Small intestine (tissue), 7 donors: ENCODE data around the gene PCLO. TPM values are rescaled to one million over a fixed set of nuclear protein-coding genes. Genes with fewer than 3 reads are reported as not detected.

Source experiments
- DNase-seq, 2 donors: peaks; one replicate each; pipeline versions ENCODE4 v3.0.0 to v3.0.0-alpha.2; 2013
- FAIRE-seq: peaks from 2 replicates; lab custom pipeline; 2012; peaks lifted over from hg19 to GRCh38; lab: Jason Lieb, UNC
- H3K27ac ChIP-seq, 3 donors: one replicate each; pipeline ENCODE4 v1.5.1; 2013; ENCODE audit warnings: low read length in 2 of 3, mild to moderate bottlenecking in 2 of 3, control low read depth in 1 of 3, inconsistent platforms in 1 of 3, low read depth in 1 of 3, moderate library complexity in 1 of 3
- H3K27me3 ChIP-seq, 3 donors: one replicate each; pipeline ENCODE4 v1.6.1; 2013; ENCODE audit warnings: low read length in 3 of 3, inconsistent platforms in 1 of 3; ENCODE audit not compliant: control insufficient read depth in 3 of 3, insufficient read depth in 3 of 3
- H3K36me3 ChIP-seq, 3 donors: one replicate each; pipeline ENCODE4 v1.6.1; 2013; ENCODE audit warnings: low read length in 3 of 3, inconsistent platforms in 1 of 3, low read depth in 1 of 3, mild to moderate bottlenecking in 1 of 3, moderate library complexity in 1 of 3; ENCODE audit not compliant: control insufficient read depth in 3 of 3, insufficient read depth in 2 of 3
- H3K4me1 ChIP-seq, 3 donors: one replicate each; pipeline ENCODE4 v1.6.1; 2013; ENCODE audit warnings: low read length in 2 of 3, inconsistent platforms in 1 of 3, low read depth in 1 of 3, mild to moderate bottlenecking in 1 of 3, moderate library complexity in 1 of 3; ENCODE audit not compliant: control insufficient read depth in 3 of 3, insufficient read depth in 2 of 3
- H3K4me3 ChIP-seq, 3 donors: one replicate each; pipeline ENCODE4 v1.5.1; 2013; ENCODE audit warnings: low read length in 3 of 3, control low read depth in 1 of 3, inconsistent platforms in 1 of 3, low read depth in 1 of 3, mild to moderate bottlenecking in 1 of 3, moderate library complexity in 1 of 3
- H3K9me3 ChIP-seq, 2 donors: one replicate each; pipeline ENCODE4 v1.6.1; 2013; ENCODE audit warnings: low read depth in 1 of 2, low read length in 1 of 2; ENCODE audit not compliant: control insufficient read depth in 2 of 2, insufficient read depth in 1 of 2
- WGBS, 3 donors: extraction: QIAGEN DNeasy Blood & Tissue Kit; methylation state at CpG; one replicate each; pipeline ENCODE4 v1.1.7; 2013; 5-methylcytosine and 5-hydroxymethylcytosine counted together
- polyA plus RNA-seq, 4 donors: library from polyadenylated mRNA; stranded (reverse) in 3 of 4; unstranded in 1 of 4; fragments of 200-250 nt in 3 of 4; fragments of 120-200 nt in 1 of 4; gene quantifications; one replicate each; pipeline versions ENCODE4 v1.2.1 to v1.2.3, GENCODE V29; 2013
- donor health status: healthy with polysubstance abuse.
- donor health status: control.
- donor health status: control.
- donor health status: Bipolar disorder and iron deficiency.
- donor health status: healthy.

Gene PCLO
- polyA plus RNA-seq, 4 donors, result 2.2 to 7.7 (median 3.0) TPM

DNA sequence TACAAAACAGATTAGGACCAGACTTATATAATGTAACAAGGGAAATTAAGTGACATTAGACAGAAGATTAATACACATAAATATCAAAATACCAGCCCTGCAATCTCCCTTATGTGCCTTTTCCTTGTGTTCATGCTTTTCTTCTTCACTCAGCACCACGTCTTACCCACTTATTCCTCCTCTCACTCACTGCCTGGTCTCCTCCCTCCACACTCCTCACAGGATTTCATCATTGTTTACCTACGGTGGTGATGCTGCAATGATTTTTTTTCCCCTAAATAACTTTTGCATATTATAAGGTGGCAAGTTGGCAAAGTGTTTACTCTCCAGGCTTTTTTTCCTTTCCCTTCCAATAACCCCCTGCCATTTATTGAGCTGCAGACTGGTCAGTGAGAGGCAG is 203.2 kb downstream of the PCLO start:
- Histone ChIP-seq H3K4me1 (no peaks in the 10 kb centered on the region), H3K27ac (no peak overlapping the region), H3K4me3 (no peak overlapping the region), H3K36me3 (peaks cover 0 to 2% (median 0%) of the 10 kb centered on the region in 3 donors), H3K9me3 (no peaks in the 10 kb centered on the region), H3K27me3 (no peaks in the 10 kb centered on the region)
- 72 to 84% (median 81%) methylated on average over 2 of the region's 2 CpGs for WGBS, 3 donors
- DNase-seq (no peak), FAIRE-seq (no peak)

DNA sequence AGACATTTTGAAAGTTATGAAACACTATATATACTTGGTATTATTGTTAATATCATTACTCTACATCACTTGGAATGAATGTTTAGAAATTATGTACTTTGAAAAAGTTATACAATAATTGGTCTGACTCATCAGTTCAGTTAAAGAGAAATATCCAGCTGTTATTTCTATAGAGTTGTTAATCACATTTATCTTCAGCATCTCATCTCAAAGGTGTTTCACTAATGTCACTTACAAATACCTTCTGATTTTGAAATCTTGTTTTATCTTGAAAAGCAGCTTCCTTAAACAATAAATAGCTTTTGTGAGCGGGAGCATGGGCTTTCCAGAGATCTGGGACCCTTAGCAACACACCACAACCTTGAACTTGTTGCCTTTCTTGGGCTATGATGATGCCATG is 205.2 kb downstream of the PCLO start:
- FAIRE-seq, result no peak
- H3K9me3 ChIP-seq, result no peaks in the 10 kb centered on the region
- peaks cover 0 to 2% (median 0%) of the 10 kb centered on the region in 3 donors for H3K36me3 ChIP-seq
- no peaks in the 10 kb centered on the region for H3K27me3 ChIP-seq
- H3K27ac ChIP-seq, result no peak overlapping the region
- H3K4me3 ChIP-seq, result no peak overlapping the region
- WGBS, 3 donors, result 59 to 80% (median 79%) methylated on average over 1 of the region's 1 CpG
- no peak for DNase-seq
- no peaks in the 10 kb centered on the region for H3K4me1 ChIP-seq

DNA sequence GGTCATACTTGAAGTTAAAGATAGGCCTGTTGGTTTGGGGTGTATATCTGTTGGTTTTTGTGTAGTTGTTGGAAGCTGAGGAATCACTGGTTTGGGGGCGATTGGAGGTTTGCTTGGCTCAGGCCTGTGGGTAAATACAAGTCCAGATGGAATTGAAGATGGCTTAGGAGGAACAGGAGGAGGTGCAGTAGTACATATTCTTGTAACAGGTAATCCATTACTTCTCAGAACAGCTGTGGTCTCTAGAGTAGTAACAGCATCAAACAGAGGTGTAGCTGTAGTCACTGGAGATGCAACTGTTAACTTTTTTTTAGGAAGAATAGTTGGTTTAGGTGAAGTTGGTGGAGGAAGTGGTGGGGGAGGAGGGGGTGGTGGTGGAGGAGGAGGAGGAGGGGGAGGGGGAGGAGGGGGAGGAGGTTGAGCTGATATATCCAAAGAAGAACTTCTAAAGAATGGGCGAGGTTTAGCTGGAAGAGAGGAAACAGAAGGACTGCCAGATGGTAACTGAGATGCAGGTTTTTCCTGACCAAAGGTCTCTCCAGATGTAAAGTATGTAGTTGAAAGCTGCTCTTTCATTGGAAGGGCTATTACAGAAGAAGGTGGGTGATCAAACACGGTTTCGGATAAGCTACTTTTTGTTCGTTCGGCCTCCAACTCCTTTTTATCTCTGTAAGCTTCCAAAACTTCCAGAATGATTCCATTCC is 209.2 kb downstream of the PCLO start:
- no peak overlapping the region for H3K4me3 ChIP-seq
- H3K27me3 ChIP-seq, result no peaks in the 10 kb centered on the region
- H3K9me3 ChIP-seq, result peaks cover 0 to 6% of the 10 kb centered on the region in 2 donors
- 73 to 85% (median 78%) methylated on average over 6 of the region's 6 CpGs for WGBS, 3 donors
- H3K27ac ChIP-seq, result no peak overlapping the region
- FAIRE-seq (no peak), DNase-seq (peak in 1 of 2 donors; percentile 33)
- no peaks in the 10 kb centered on the region for H3K36me3 ChIP-seq
- H3K4me1 ChIP-seq, result no peaks in the 10 kb centered on the region

DNA sequence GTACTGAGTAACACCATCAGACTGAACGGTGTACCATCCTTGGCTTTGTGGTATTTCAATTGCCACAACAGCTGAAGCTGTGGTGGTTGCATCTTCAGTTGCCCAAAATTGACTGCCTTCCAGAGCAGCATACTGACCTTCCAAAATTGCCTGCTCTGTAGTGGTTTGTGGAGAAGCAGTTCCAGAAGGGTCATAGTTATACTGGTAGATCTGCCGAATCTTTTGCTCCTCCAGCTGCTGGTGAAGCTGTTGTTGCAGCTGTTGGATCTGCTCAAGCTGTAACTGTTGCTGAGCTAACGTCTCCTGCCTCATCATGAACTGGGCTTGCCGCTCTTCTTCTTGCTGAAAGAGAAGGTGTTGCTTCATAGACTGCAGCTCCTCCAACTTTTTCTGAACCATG is 212.2 kb downstream of the PCLO start:
- DNase-seq (no peak), FAIRE-seq (no peak)
- Histone ChIP-seq H3K27me3 (no peaks in the 10 kb centered on the region), H3K36me3 (no peaks in the 10 kb centered on the region), H3K9me3 (peaks cover 0 to 6% of the 10 kb centered on the region in 2 donors), H3K27ac (no peak overlapping the region), H3K4me3 (no peak overlapping the region), H3K4me1 (no peaks in the 10 kb centered on the region)
- WGBS, 3 donors, result 83 to 92% (median 86%) methylated on average over 4 of the region's 4 CpGs

DNA sequence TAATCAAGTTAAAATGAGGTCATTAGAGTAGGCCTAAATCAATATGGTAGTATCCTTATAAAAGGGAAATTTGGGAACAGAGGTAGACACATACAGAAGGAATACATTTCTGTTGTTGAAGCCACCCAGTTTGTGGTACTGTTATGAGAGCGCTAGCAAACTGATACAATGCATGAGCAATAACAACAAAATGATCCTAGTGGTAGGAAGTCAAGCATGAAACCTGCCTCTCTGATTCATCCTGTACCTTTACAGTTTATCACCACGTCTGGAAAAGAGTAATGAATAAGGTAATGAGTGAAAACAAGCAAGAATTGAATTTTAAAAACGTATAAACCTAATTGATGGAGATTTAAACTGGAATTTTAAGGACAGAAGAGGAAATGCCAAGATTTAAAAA is 217.2 kb downstream of the PCLO start:
- FAIRE-seq, result no peak
- WGBS, 3 donors, result 69 to 80% (median 75%) methylated on average over 3 of the region's 3 CpGs

DNA sequence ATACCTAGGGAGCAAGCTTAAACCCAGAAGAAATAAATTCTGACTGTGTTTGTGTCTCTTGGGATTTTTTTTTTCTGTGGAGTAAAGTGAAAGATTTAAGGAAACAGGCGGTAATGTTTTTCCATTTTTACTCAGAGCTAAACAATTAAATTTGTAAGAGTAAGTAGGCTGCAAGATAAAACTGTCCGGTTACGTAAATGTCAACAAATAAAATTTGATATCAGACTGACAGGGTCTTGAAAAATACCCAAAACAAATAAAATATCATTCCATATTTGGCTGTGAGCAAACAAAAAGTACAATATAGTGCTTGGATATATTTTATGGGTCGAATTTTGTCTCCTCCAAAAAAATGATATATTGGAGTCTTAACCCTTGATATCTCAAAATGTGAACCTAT is 217.6 kb downstream of the PCLO start:
- DNase-seq, result no peak
- H3K36me3 ChIP-seq, result no peaks in the 10 kb centered on the region

More for the DNA sequence above, 217.2 kb downstream of the PCLO start:
- DNase-seq, result no peak
- H3K4me3 ChIP-seq, result no peak overlapping the region
- H3K4me1 ChIP-seq, result no peaks in the 10 kb centered on the region
- H3K27ac ChIP-seq, result no peak overlapping the region
- no peaks in the 10 kb centered on the region for H3K27me3 ChIP-seq
- peaks cover 0 to 6% of the 10 kb centered on the region in 2 donors for H3K9me3 ChIP-seq
- no peaks in the 10 kb centered on the region for H3K36me3 ChIP-seq

DNA sequence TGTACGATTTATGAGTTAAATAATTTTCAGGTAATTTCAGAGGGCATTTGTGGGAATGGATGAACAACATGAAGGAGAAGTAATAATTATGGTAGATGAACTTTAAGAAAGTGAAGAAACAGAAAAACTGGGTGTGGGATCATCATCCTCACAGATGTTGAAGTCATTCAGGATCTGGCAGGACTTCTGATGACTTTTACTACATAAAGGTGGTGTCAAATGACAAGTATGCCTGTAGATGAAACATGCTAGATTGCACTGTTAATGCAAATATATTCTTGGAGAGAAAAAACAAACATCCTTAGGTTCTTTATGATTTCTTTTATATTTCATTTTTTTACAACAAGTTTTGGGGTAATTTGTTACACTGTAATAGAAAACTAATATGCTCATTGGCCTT is 230.2 kb downstream of the PCLO start:
- DNase-seq, result no peak
- WGBS, 3 donors, result 74 to 86% (median 83%) methylated on average over 1 of the region's 1 CpG
- Histone ChIP-seq H3K27ac (no peak overlapping the region), H3K27me3 (no peaks in the 10 kb centered on the region), H3K36me3 (no peaks in the 10 kb centered on the region), H3K4me3 (no peak overlapping the region), H3K9me3 (no peaks in the 10 kb centered on the region), H3K4me1 (no peaks in the 10 kb centered on the region)
- FAIRE-seq, result no peak

More for the DNA sequence above, 217.6 kb downstream of the PCLO start:
- Histone ChIP-seq H3K4me1 (no peaks in the 10 kb centered on the region), H3K9me3 (peaks cover 0 to 6% of the 10 kb centered on the region in 2 donors), H3K27ac (no peak overlapping the region), H3K27me3 (no peaks in the 10 kb centered on the region), H3K4me3 (no peak overlapping the region)
- WGBS, 3 donors, result 62 to 69% (median 69%) methylated on average over 4 of the region's 4 CpGs
- no peak for FAIRE-seq

DNA sequence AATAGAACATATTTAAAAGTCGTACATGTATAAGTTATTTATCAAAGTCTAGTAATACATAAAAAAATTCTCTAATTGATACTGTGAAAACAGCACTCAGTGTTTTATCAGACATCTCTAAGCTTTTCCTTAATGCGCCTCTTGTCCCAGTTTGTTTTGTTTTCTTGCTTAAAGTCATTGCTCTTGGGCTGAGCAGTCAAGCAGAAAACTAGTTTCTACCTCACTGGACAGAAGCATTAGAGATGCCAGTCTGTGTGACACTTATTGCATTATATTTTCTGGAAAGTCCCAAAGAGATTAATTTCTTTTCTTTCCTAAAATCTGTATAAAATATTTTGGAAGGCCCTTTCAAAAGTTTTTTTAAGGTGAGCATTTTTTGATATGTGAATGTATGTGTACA is 236.2 kb downstream of the PCLO start:
- no peak for FAIRE-seq
- Histone ChIP-seq H3K9me3 (no peaks in the 10 kb centered on the region), H3K27ac (no peak overlapping the region), H3K36me3 (no peaks in the 10 kb centered on the region), H3K27me3 (no peaks in the 10 kb centered on the region), H3K4me1 (no peaks in the 10 kb centered on the region), H3K4me3 (no peak overlapping the region)
- no peak for DNase-seq
- WGBS, 3 donors, result 86 to 91% (median 87%) methylated on average over 2 of the region's 2 CpGs

DNA sequence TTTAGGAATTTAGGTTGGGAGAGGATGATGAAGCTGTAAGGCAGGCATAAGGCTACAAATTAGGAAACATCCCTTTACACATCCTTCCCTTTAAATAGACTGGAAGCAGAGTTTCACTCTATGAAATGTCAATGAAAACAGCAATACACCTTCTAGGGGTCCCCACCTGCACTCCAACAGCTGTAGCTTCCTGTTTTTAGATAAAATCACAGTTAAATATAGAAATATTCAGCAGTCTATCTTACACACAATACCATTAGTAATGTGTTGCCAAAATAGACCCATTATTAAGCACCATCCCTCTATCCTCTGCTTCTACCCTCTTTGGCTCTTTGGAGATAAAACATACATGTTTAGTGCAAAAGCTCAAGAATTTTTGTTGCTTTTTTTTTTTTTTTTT is 237.4 kb downstream of the PCLO start:
- FAIRE-seq, result no peak

More for the DNA sequence above, 237.4 kb downstream of the PCLO start:
- no peaks in the 10 kb centered on the region for H3K27me3 ChIP-seq
- no peak for DNase-seq
- no peak overlapping the region for H3K27ac ChIP-seq
- H3K4me3 ChIP-seq, result no peak overlapping the region
- no peaks in the 10 kb centered on the region for H3K36me3 ChIP-seq
- no peaks in the 10 kb centered on the region for H3K4me1 ChIP-seq
- no peaks in the 10 kb centered on the region for H3K9me3 ChIP-seq
